Measurements from ENCODE around the gene DNAJB5.

DNAJB5 gene

GRCh38 chr9:35042081-35042604 lies 52.6 kb downstream of the DNAJB5 start:
- Histone ChIP-seq H3K9ac (ENCODE audit: low read length) (no peak overlapping the region), H3K4me2 (ENCODE audit: low read length) (no peak overlapping the region), H3K36me3 (replicated peaks; ENCODE audit: low read depth, low read length) (peaks cover 7% of the 10 kb centered on the region), H3K27me3 (ENCODE audit: low read depth, low read length) (no peaks in the 10 kb centered on the region), H3K27ac (ENCODE audit: low read length) (no peak overlapping the region), H3K9me3 (ENCODE audit: insufficient read depth, low read length) (no peaks in the 10 kb centered on the region), H3K4me1 (ENCODE audit: low read length) (peaks cover 5% of the 10 kb centered on the region; the same call in 1 of the 2 replicates), H4K20me1 (ENCODE audit: insufficient read depth, low read length) (no peaks in the 10 kb centered on the region), H3K79me2 (ENCODE audit: low read length) (no peaks in the 10 kb centered on the region), H3K4me3 (ENCODE audit: low read length) (no peak overlapping the region), H2AFZ (ENCODE audit: low read depth, low read length) (no peak overlapping the region)
- TF ChIP-seq EZH2phosphoT487 (IDR thresholded peaks at IDR 0.05; ENCODE audit: low read depth), result no peak
- TF ChIP-seq CTCF (IDR thresholded peaks at IDR 0.05; ENCODE audit: low read depth, low read length), result no peak

GRCh38 chr9:35042891-35043545 lies 53.5 kb downstream of the DNAJB5 start:
- Histone ChIP-seq H3K9ac (ENCODE audit: low read length) (no peak overlapping the region), H2AFZ (ENCODE audit: low read depth, low read length) (no peak overlapping the region), H3K9me3 (ENCODE audit: insufficient read depth, low read length) (no peaks in the 10 kb centered on the region), H3K4me1 (ENCODE audit: low read length) (peaks cover 5% of the 10 kb centered on the region; the same call in 1 of the 2 replicates), H3K4me2 (ENCODE audit: low read length) (no peak overlapping the region), H3K79me2 (ENCODE audit: low read length) (no peaks in the 10 kb centered on the region), H4K20me1 (ENCODE audit: insufficient read depth, low read length) (no peaks in the 10 kb centered on the region), H3K36me3 (replicated peaks; ENCODE audit: low read depth, low read length) (peaks cover 7% of the 10 kb centered on the region), H3K27ac (ENCODE audit: low read length) (no peak overlapping the region), H3K4me3 (ENCODE audit: low read length) (no peak overlapping the region), H3K27me3 (ENCODE audit: low read depth, low read length) (no peaks in the 10 kb centered on the region)
- TF ChIP-seq CTCF (IDR thresholded peaks at IDR 0.05; ENCODE audit: low read depth, low read length) (no peak), EZH2phosphoT487 (IDR thresholded peaks at IDR 0.05; ENCODE audit: low read depth) (no peak)

- no peak overlapping the region for H2AFZ ChIP-seq (ENCODE audit: low read depth, low read length)
- no peak overlapping the region for H3K4me3 ChIP-seq (ENCODE audit: low read length)
- peaks cover 5% of the 10 kb centered on the region; the same call in 1 of the 2 replicates for H3K4me1 ChIP-seq (ENCODE audit: low read length)
- H3K9ac ChIP-seq (ENCODE audit: low read length), result no peak overlapping the region
- H3K36me3 ChIP-seq (replicated peaks; ENCODE audit: low read depth, low read length), result peaks cover 8% of the 10 kb centered on the region
- no peaks in the 10 kb centered on the region for H3K27me3 ChIP-seq (ENCODE audit: low read depth, low read length)
- H3K9me3 ChIP-seq (ENCODE audit: insufficient read depth, low read length), result no peaks in the 10 kb centered on the region
- H3K79me2 ChIP-seq (ENCODE audit: low read length), result no peaks in the 10 kb centered on the region
- TF ChIP-seq CTCF (IDR thresholded peaks at IDR 0.05; ENCODE audit: low read depth, low read length) (no peak), EZH2phosphoT487 (IDR thresholded peaks at IDR 0.05; ENCODE audit: low read depth) (no peak)
- H3K4me2 ChIP-seq (ENCODE audit: low read length), result no peak overlapping the region
- no peak overlapping the region for H3K27ac ChIP-seq (ENCODE audit: low read length)
- no peaks in the 10 kb centered on the region for H4K20me1 ChIP-seq (ENCODE audit: insufficient read depth, low read length)
Observed at GRCh38 chr9:35044071-35044470, 54.5 kb downstream of the DNAJB5 start.
